ES-I3 (cell line): Measurements from ENCODE around the gene TRMT2A.

Source experiments
- H3K36me3 ChIP-seq: 2 replicates; pipeline ENCODE4 v1.6.1; 2013; ENCODE audit warnings: mild to moderate bottlenecking, low read length, control low read depth, moderate library complexity; ENCODE audit not compliant: insufficient read depth
- H3K4me1 ChIP-seq: 2 replicates; pipeline ENCODE4 v1.6.1; 2013; ENCODE audit warnings: mild to moderate bottlenecking, control low read depth, low read length; ENCODE audit not compliant: insufficient read depth
- H3K9ac ChIP-seq: 2 replicates; pipeline ENCODE4 v1.6.1; 2013; ENCODE audit warnings: low read depth, mild to moderate bottlenecking, low read length, moderate library complexity
- H3K9me3 ChIP-seq: 2 replicates; pipeline ENCODE4 v1.6.1; 2013; ENCODE audit warnings: mild to moderate bottlenecking, low read length, moderate library complexity; ENCODE audit not compliant: control insufficient read depth, insufficient read depth

TRMT2A gene

GRCh38 chr22:20111689-20112622, 5.1 kb downstream of the TRMT2A start:
- peaks cover 14% of the 10 kb centered on the region for H3K36me3 ChIP-seq
- no peaks in the 10 kb centered on the region for H3K9me3 ChIP-seq
- no peak overlapping the region for H3K9ac ChIP-seq
- H3K4me1 ChIP-seq: no peaks in the 10 kb centered on the region

GRCh38 chr22:20111045-20111688, 5.9 kb downstream of the TRMT2A start:
- H3K9ac ChIP-seq: no peak overlapping the region
- peaks cover 14% of the 10 kb centered on the region for H3K36me3 ChIP-seq

GRCh38 chr22:20110359-20110985, 6.6 kb downstream of the TRMT2A start:
- Histone ChIP-seq H3K9ac (no peak overlapping the region), H3K36me3 (peaks cover 19% of the 10 kb centered on the region), H3K9me3 (no peaks in the 10 kb centered on the region), H3K4me1 (no peaks in the 10 kb centered on the region)

More at GRCh38 chr22:20111045-20111688, 5.9 kb downstream of the TRMT2A start:
- H3K4me1 ChIP-seq: no peaks in the 10 kb centered on the region
- no peaks in the 10 kb centered on the region for H3K9me3 ChIP-seq

- peaks cover 26% of the 10 kb centered on the region for H3K36me3 ChIP-seq
- no peaks in the 10 kb centered on the region for H3K9me3 ChIP-seq
- H3K9ac ChIP-seq: no peak overlapping the region
- no peaks in the 10 kb centered on the region for H3K4me1 ChIP-seq
Observed at GRCh38 chr22:20109411-20110358, 7.3 kb downstream of the TRMT2A start.

GRCh38 chr22:20108757-20109230, 8.2 kb downstream of the TRMT2A start:
- no peaks in the 10 kb centered on the region for H3K4me1 ChIP-seq
- no peaks in the 10 kb centered on the region for H3K9me3 ChIP-seq
- H3K36me3 ChIP-seq: peaks cover 27% of the 10 kb centered on the region
- H3K9ac ChIP-seq: no peak overlapping the region

GRCh38 chr22:20107951-20108756, 8.9 kb downstream of the TRMT2A start:
- no peaks in the 10 kb centered on the region for H3K9me3 ChIP-seq
- peaks cover 27% of the 10 kb centered on the region for H3K36me3 ChIP-seq
- H3K9ac ChIP-seq: no peak overlapping the region
- no peaks in the 10 kb centered on the region for H3K4me1 ChIP-seq

- Histone ChIP-seq H3K4me1 (no peaks in the 10 kb centered on the region), H3K36me3 (peaks cover 27% of the 10 kb centered on the region), H3K9ac (no peak overlapping the region), H3K9me3 (no peaks in the 10 kb centered on the region)
Observed at GRCh38 chr22:20107471-20107901, 9.5 kb downstream of the TRMT2A start.

- H3K4me1 ChIP-seq: no peaks in the 10 kb centered on the region
- H3K9ac ChIP-seq: no peak overlapping the region
- no peaks in the 10 kb centered on the region for H3K9me3 ChIP-seq
- peaks cover 34% of the 10 kb centered on the region for H3K36me3 ChIP-seq
Observed at GRCh38 chr22:20106849-20107237, 10.2 kb downstream of the TRMT2A start.

GRCh38 chr22:20106205-20106848, 10.7 kb downstream of the TRMT2A start:
- H3K9ac ChIP-seq: no peak overlapping the region
- no peaks in the 10 kb centered on the region for H3K4me1 ChIP-seq
- H3K9me3 ChIP-seq: no peaks in the 10 kb centered on the region
- peaks cover 35% of the 10 kb centered on the region for H3K36me3 ChIP-seq

GRCh38 chr22:20105456-20106204, 11.4 kb downstream of the TRMT2A start:
- H3K36me3 ChIP-seq: peaks cover 32% of the 10 kb centered on the region
- H3K4me1 ChIP-seq: no peaks in the 10 kb centered on the region
- no peaks in the 10 kb centered on the region for H3K9me3 ChIP-seq
- H3K9ac ChIP-seq: no peak overlapping the region

- Histone ChIP-seq H3K9me3 (no peaks in the 10 kb centered on the region), H3K36me3 (peaks cover 39% of the 10 kb centered on the region), H3K9ac (no peak overlapping the region), H3K4me1 (no peaks in the 10 kb centered on the region; the same call in 1 of the 2 replicates)
Observed at GRCh38 chr22:20102203-20102780, 14.7 kb downstream of the TRMT2A start.

GRCh38 chr22:20101638-20102037, 15.4 kb downstream of the TRMT2A start:
- H3K9me3 ChIP-seq: 0 out of 2 replicates have a peak, but pooled peaks cover 2% of the 10 kb centered on the region
- H3K36me3 ChIP-seq: peaks cover 39% of the 10 kb centered on the region
- H3K4me1 ChIP-seq: no peaks in the 10 kb centered on the region; the same call in 1 of the 2 replicates
- no peak overlapping the region for H3K9ac ChIP-seq
